Measurements from ENCODE around the gene CABLES1. TPM values are rescaled to one million over a fixed set of nuclear protein-coding genes. Genes with fewer than 3 reads are reported as not detected.

Gene CABLES1
- polyA plus RNA-seq, 2 of the 4 experiments (the other 2 are of a cell fraction), result 4.5 to 8.6 TPM

GRCh38 chr18:23137788-23138216, 2.5 kb downstream of the CABLES1 start:
- no peak for TF ChIP-seq ATOH8 (CRISPR knock-in tag; IDR thresholded peaks at IDR 0.05; ENCODE audit: low read depth)
- peak; percentile 79 for TF ChIP-seq MAFK (IDR thresholded peaks at IDR 0.05; ENCODE audit: partially characterized antibody)

GRCh38 chr18:23138471-23138870, 3.2 kb downstream of the CABLES1 start:
- WGBS (ENCODE audit: missing lambda C conversion rate), result 89% methylated on average over 5 of the region's 5 CpGs
- H3K9me3 ChIP-seq, result no peaks in the 10 kb centered on the region
- H3K4me2 ChIP-seq, result no peak overlapping the region
- TF ChIP-seq TP53 (CRISPR knock-in tag; IDR thresholded peaks at IDR 0.05) (no peak), FOSL2 (IDR thresholded peaks at IDR 0.05) (no peak), FOSL2 (CRISPR knock-in tag; IDR thresholded peaks at IDR 0.05) (no peak), KDM5A (IDR thresholded peaks at IDR 0.05) (no peak), TFCP2L1 (CRISPR knock-in tag; IDR thresholded peaks at IDR 0.05) (no peak), ZFP36 (IDR thresholded peaks at IDR 0.05; ENCODE audit: borderline replicate concordance, partially characterized antibody) (no peak), HES2 (IDR thresholded peaks at IDR 0.05) (no peak), NFE2L2 (conservative IDR thresholded peaks at IDR 0.05; ENCODE audit: low read length) (no peak), CHD4 (IDR thresholded peaks at IDR 0.05; ENCODE audit: borderline replicate concordance) (no peak), CBX2 (IDR thresholded peaks at IDR 0.05; ENCODE audit: borderline replicate concordance, low read depth) (no peak), JUNB (IDR thresholded peaks at IDR 0.05) (no peak), MYC (IDR thresholded peaks at IDR 0.05; ENCODE audit: borderline replicate concordance, low read length) (no peak), RARB (CRISPR knock-in tag; IDR thresholded peaks at IDR 0.05) (no peak), ZSCAN20 (CRISPR knock-in tag; IDR thresholded peaks at IDR 0.05) (no peak), BCL3 (IDR thresholded peaks at IDR 0.05) (no peak)
- CTCF ChIA-PET, result interaction anchor here (0.8 to 2.1 kb wide), 2 partner anchors 107 to 240 kb away, joined by 5 to 7 read pairs; no protein-coding TSS in a partner anchor
- POLR2A ChIA-PET, result no interaction called here
- ATAC-seq, result no peak
- no peak overlapping the region for H3K27ac ChIP-seq
- no peak for DNase-seq (ENCODE audit: low read depth in 1 of 2, low spot score in 1 of 2)
- no peak overlapping the region for H3K4me3 ChIP-seq
- FAIRE-seq, result no peak
- peaks cover 48% of the 10 kb centered on the region for H3K4me1 ChIP-seq

More at GRCh38 chr18:23137788-23138216, 2.5 kb downstream of the CABLES1 start:
- Histone ChIP-seq H3K4me1 (peaks cover 42% of the 10 kb centered on the region), H3K27ac (no peak overlapping the region), H3K4me3 (no peak overlapping the region), H3K4me2 (peak overlapping the region; percentile 95; the same call in 1 of the 3 replicates), H3K9me3 (no peaks in the 10 kb centered on the region)
- POLR2A ChIA-PET, result no interaction called here
- 96% methylated on average over 6 of the region's 9 CpGs for WGBS (ENCODE audit: missing lambda C conversion rate)
- DNase-seq (ENCODE audit: low read depth in 1 of 2, low spot score in 1 of 2), result no peak
- CTCF ChIA-PET, result interaction anchor here (0.8 to 2.1 kb wide), 4 partner anchors 16 to 274 kb away, joined by 4 to 7 read pairs (median 6); no protein-coding TSS in a partner anchor
- no peak for ATAC-seq
- FAIRE-seq, result no peak

- peak overlapping the region; percentile 49 for H3K4me2 ChIP-seq
- TF ChIP-seq KDM5A (IDR thresholded peaks at IDR 0.05), result no peak
- TF ChIP-seq USF2 (IDR thresholded peaks at IDR 0.05), result peak; percentile 67
- TF ChIP-seq MAX (IDR thresholded peaks at IDR 0.05), result 0 out of 2 replicates have a peak, but pooled peaks have one; percentile 44
- H3K9me3 ChIP-seq, result no peaks in the 10 kb centered on the region
- H3K4me3 ChIP-seq, result no peak overlapping the region
- FAIRE-seq, result no peak
- no peak for DNase-seq (ENCODE audit: low read depth in 1 of 2, low spot score in 1 of 2)
- ChIA-PET POLR2A (no interaction called here), CTCF (interaction anchor here (0.5 kb wide), 1 partner anchor 274 kb away, joined by 3 read pairs; no protein-coding TSS in a partner anchor)
- peak overlapping the region in 1 of 2 experiments; percentile 73; a peak in 3 of 6 replicates for H3K27ac ChIP-seq
- 69% methylated on average over 10 of the region's 12 CpGs for WGBS (ENCODE audit: missing lambda C conversion rate)
- H3K4me1 ChIP-seq, result peaks cover 39% of the 10 kb centered on the region
- peak in 1 of 2 experiments; percentile 23; a peak in 1 of 6 replicates for ATAC-seq
Measured at GRCh38 chr18:23141104-23141999, 6.1 kb downstream of the CABLES1 start.
